B cell (primary cell): Measurements from ENCODE around the gene PLEKHG2. TPM values are rescaled to one million over a fixed set of nuclear protein-coding genes. Genes with fewer than 3 reads are reported as not detected.

ENCODE experiments used
- ATAC-seq: fragments of 200-7000 bp; cut with Tn5 transposase; one replicate; pipeline ENCODE4 v1.10.0; 2021; ENCODE audit warnings: low read depth, mild to moderate bottlenecking, moderate number of reproducible peaks, moderate library complexity
- CTCF ChIA-PET: fragments of 350-600 bp; sonication (Branson Sonifier 250); formaldehyde crosslinking; loops from one replicate; lab custom pipeline; 2021; ENCODE audit warnings: antibody characterized with exemption, inconsistent platforms; lab: Charles Lee
- POLR2A ChIA-PET: fragments of 350-600 bp; sonication (Branson Sonifier 250); formaldehyde crosslinking; loops from one replicate; lab custom pipeline; 2021; ENCODE audit warnings: antibody characterized with exemption; lab: Charles Lee
- DNase-seq: peaks from one replicate; pipeline ENCODE4 v3.0.0; 2013
- H2AFZ ChIP-seq: 2 replicates; pipeline ENCODE4 v1.6.1; 2012; ENCODE audit warnings: mild to moderate bottlenecking, low read depth, low read length; ENCODE audit not compliant: insufficient read depth, poor library complexity, severe bottlenecking
- H3K27ac ChIP-seq, 2 donors: 1 replicate in 1 of 2; 2 replicates in 1 of 2; pipeline ENCODE4 v1.5.1; 2012 to 2013; ENCODE audit warnings: low read length in 2 of 2, mild to moderate bottlenecking in 2 of 2, moderate library complexity in 1 of 2
- H3K27me3 ChIP-seq, 4 experiments: fragments of 200-600 bp in 1 of 4; sonication (generic) in 1 of 4; replicated peaks in 1 of 4; 1 replicate in 2 of 4; 2 replicates in 2 of 4; pipeline versions ENCODE4 v1.6.1 to v1.7.0; 2013 to 2016; ENCODE audit warnings: low read length in 3 of 4, mild to moderate bottlenecking in 2 of 4, mixed read lengths in 1 of 4, moderate library complexity in 1 of 4; ENCODE audit not compliant: insufficient read depth in 4 of 4, control insufficient read depth in 3 of 4; ENCODE audit errors: control extremely low read depth in 1 of 4
- H3K36me3 ChIP-seq, 2 experiments: replicated peaks in 1 of 2; 1 replicate in 1 of 2; 2 replicates in 1 of 2; pipeline versions ENCODE4 v1.6.1 to v1.7.1; 2013; ENCODE audit warnings: low read length in 1 of 2; ENCODE audit not compliant: insufficient read depth in 2 of 2, control insufficient read depth in 1 of 2; ENCODE audit errors: control extremely low read depth in 1 of 2, extremely low read depth in 1 of 2
- H3K4me1 ChIP-seq, 2 donors: fragments of 200-600 bp in 1 of 2; sonication (generic) in 1 of 2; 1 replicate in 1 of 2; 2 replicates in 1 of 2; pipeline versions ENCODE4 v1.5.1 to v1.6.1; 2013 to 2017; ENCODE audit warnings: low read length in 2 of 2; ENCODE audit not compliant: control insufficient read depth in 2 of 2, insufficient read depth in 2 of 2
- H3K4me2 ChIP-seq: replicated peaks from 2 replicates; pipeline ENCODE3; 2012; ENCODE audit warnings: mild to moderate bottlenecking, low read depth, low read length; ENCODE audit not compliant: poor library complexity, severe bottlenecking
- H3K4me3 ChIP-seq, 5 experiments: fragments of 200-600 bp in 1 of 5; sonication (generic) in 1 of 5; 1 replicate in 3 of 5; 2 replicates in 2 of 5; pipeline versions ENCODE4 v1.5.1 to v1.7.0; 2011 to 2016; ENCODE audit warnings: low read length in 4 of 5, mild to moderate bottlenecking in 4 of 5, low read depth in 2 of 5, control low read depth in 1 of 5, moderate library complexity in 1 of 5; ENCODE audit not compliant: insufficient read depth in 1 of 5; ENCODE audit errors: control extremely low read depth in 1 of 5, extremely low read depth in 1 of 5
- H3K79me2 ChIP-seq: fragments of 200-600 bp; sonication (generic); one replicate; pipeline ENCODE4 v1.6.0; 2016; ENCODE audit warnings: low read length; ENCODE audit not compliant: control insufficient read depth, insufficient read depth
- H3K9ac ChIP-seq: fragments of 200-600 bp; sonication (generic); 2 replicates; pipeline ENCODE4 v1.6.1; 2017; ENCODE audit warnings: mild to moderate bottlenecking, low read length, moderate library complexity
- H3K9me3 ChIP-seq, 3 donors: one replicate each; pipeline versions ENCODE4 v1.6.1 to v1.7.1; 2013; ENCODE audit warnings: low read length in 2 of 3; ENCODE audit not compliant: control insufficient read depth in 2 of 3, insufficient read depth in 1 of 3; ENCODE audit errors: control extremely low read depth in 1 of 3
- H4K20me1 ChIP-seq: 2 replicates; pipeline ENCODE4 v1.6.0; 2012; ENCODE audit warnings: mild to moderate bottlenecking, low read length; ENCODE audit not compliant: insufficient read depth, control insufficient read depth, poor library complexity, severe bottlenecking
- H3K27ac Mint-ChIP-seq: one replicate; pipeline ENCODE4 v1.8.0; 2021; ENCODE audit warnings: mixed read lengths
- H3K27me3 Mint-ChIP-seq: one replicate; pipeline ENCODE4 v1.8.0; 2021; ENCODE audit warnings: mixed read lengths
- H3K4me1 Mint-ChIP-seq: one replicate; pipeline ENCODE4 v1.8.0; 2021; ENCODE audit warnings: mixed read lengths
- H3K4me3 Mint-ChIP-seq: one replicate; pipeline ENCODE4 v1.8.0; 2021; ENCODE audit warnings: mixed read lengths
- H3K9me3 Mint-ChIP-seq: one replicate; pipeline ENCODE4 v1.8.0; 2022; ENCODE audit warnings: mixed read lengths; ENCODE audit not compliant: insufficient read depth
- EZH2 ChIP-seq: IDR thresholded peaks from 2 replicates; pipeline ENCODE4 v1.6.1; 2012; ENCODE audit warnings: borderline replicate concordance, low read depth, mild to moderate bottlenecking, moderate library complexity, low read length; ENCODE audit not compliant: insufficient read depth, poor library complexity, severe bottlenecking
- WGBS: methylation state at CpG from one replicate; pipeline ENCODE4 v1.1.5; 2013; ENCODE audit warnings: missing lambda C conversion rate; ENCODE audit not compliant: insufficient coverage; 5-methylcytosine and 5-hydroxymethylcytosine counted together
- intact Hi-C: fragments of 100-400 bp; cut with micrococcal nuclease; formaldehyde crosslinking; loops from one replicate; pipeline ENCODE4 v1.10.0; 2022
- polyA plus RNA-seq: library from polyadenylated mRNA; depleted of rRNA; stranded (reverse); fragments of >200 nt; gene quantifications from 2 replicates; pipeline ENCODE4 v1.2.3, GENCODE V29; 2012
- total RNA-seq, 2 donors: library from RNA; stranded (reverse); fragments of 120-200 nt in 1 of 2; gene quantifications; 1 replicate in 1 of 2; 2 replicates in 1 of 2; pipeline versions ENCODE4 v1.2.3 to v1.2.4, GENCODE V29; 2013 to 2022
- TF ChIP-seq, protein P1 (sequence below): fragments of 200-600 bp; IDR thresholded peaks from one replicate; pipeline ENCODE4 v1.8.0; 2022; ENCODE audit warnings: antibody characterized with exemption, mild to moderate bottlenecking

The PLEKHG2 gene
- total and polyA plus RNA-seq, 2 donors (not counting 1 experiment from before 2014, with no cell fraction given) = 27.0 to 167 TPM

- TF ChIP-seq, protein P1, sequence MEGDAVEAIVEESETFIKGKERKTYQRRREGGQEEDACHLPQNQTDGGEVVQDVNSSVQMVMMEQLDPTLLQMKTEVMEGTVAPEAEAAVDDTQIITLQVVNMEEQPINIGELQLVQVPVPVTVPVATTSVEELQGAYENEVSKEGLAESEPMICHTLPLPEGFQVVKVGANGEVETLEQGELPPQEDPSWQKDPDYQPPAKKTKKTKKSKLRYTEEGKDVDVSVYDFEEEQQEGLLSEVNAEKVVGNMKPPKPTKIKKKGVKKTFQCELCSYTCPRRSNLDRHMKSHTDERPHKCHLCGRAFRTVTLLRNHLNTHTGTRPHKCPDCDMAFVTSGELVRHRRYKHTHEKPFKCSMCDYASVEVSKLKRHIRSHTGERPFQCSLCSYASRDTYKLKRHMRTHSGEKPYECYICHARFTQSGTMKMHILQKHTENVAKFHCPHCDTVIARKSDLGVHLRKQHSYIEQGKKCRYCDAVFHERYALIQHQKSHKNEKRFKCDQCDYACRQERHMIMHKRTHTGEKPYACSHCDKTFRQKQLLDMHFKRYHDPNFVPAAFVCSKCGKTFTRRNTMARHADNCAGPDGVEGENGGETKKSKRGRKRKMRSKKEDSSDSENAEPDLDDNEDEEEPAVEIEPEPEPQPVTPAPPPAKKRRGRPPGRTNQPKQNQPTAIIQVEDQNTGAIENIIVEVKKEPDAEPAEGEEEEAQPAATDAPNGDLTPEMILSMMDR = no peak
- no peak for TF ChIP-seq EZH2
- H3K36me3 ChIP-seq = peaks cover 0 to 23% of the 10 kb centered on the region in 2 experiments
- POLR2A ChIA-PET = interaction anchor here (0.7 to 8.8 kb wide), 6 partner anchors 8 to 39 kb away, joined by 3 to 69 read pairs (median 12); partner anchors contain the start of genes MED29, PAF1, RPS16 and SUPT5H
- H2AFZ ChIP-seq = peak overlapping the region; percentile 8
- peak overlapping the region; percentile 99 for H3K9ac ChIP-seq
- peaks cover 28% of the 10 kb centered on the region for H4K20me1 ChIP-seq
- WGBS = 32% methylated on average over 7 of the region's 22 CpGs
- peaks cover 60% of the 10 kb centered on the region for H3K79me2 ChIP-seq
- Mint-ChIP-seq H3K27ac (peak overlapping the region; percentile 96), H3K27me3 (no peaks in the 10 kb centered on the region), H3K4me1 (peaks cover 63% of the 10 kb centered on the region), H3K9me3 (no peaks in the 10 kb centered on the region), H3K4me3 (peak overlapping the region; percentile 94)
- H3K9me3 ChIP-seq = peaks cover 0 to 4% (median 0%) of the 10 kb centered on the region in 3 donors
- peak overlapping the region; percentile 39 to 99 (median 95) for H3K4me3 ChIP-seq
- ATAC-seq (peak; percentile 11), DNase-seq (peak; percentile 93)
- H3K27ac ChIP-seq = peak overlapping the region; percentile 100
- CTCF ChIA-PET = interaction anchor here (2.3 kb wide), 1 partner anchor 8 kb away, joined by 15 read pairs; no protein-coding TSS in a partner anchor
- no peaks in the 10 kb centered on the region for H3K27me3 ChIP-seq
- H3K4me2 ChIP-seq = peak overlapping the region; percentile 100
- intact Hi-C loops = loop anchor here (10.0 kb wide), 1 partner anchor 541 kb away; no protein-coding TSS in a partner anchor
- H3K4me1 ChIP-seq = peaks cover 47 to 69% of the 10 kb centered on the region in 2 donors
These were observed 6.4 kb upstream of the PLEKHG2 start for GRCh38 chr19:39405958-39406655.
